ENCODE results near the gene LMF1.

LMF1 gene

DNA sequence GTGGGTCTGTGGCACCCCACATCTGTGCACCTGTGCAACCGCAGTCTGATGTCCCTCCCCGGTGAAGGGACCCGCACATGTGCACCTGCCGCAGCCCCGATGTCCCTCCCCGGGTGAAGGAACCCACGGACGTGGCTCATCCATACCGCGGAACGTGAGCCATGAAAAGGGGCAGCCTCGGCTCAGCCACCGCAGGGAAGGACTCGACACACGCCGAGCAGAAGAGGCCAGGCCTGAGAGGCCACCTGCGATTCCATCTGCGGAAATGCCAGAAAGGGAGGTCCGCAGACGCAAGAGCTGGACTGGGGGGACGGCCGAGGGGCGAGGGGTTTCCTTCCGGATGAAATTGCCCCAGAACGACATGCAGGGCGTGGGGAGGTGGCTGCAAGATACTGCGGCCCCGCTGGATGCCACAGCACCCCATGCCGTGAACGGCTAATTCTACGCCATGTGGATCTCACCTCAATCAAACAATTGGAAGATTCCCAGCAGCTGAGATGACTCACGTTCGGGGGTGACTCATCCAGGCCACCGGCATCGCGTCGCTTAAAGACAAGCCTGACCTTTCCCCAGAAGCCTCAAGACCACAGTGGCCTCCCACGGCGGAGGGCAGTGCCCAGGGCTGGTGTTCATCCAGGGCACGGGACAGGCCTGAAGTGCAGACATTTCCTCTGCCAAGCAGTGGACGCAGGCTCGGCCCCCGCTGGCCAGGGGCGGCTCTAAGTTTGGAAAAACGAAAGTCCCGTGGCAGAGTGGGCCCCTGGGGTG is 31.8 kb upstream of the LMF1 start:
- peak; percentile 78 for DNase-seq

DNA sequence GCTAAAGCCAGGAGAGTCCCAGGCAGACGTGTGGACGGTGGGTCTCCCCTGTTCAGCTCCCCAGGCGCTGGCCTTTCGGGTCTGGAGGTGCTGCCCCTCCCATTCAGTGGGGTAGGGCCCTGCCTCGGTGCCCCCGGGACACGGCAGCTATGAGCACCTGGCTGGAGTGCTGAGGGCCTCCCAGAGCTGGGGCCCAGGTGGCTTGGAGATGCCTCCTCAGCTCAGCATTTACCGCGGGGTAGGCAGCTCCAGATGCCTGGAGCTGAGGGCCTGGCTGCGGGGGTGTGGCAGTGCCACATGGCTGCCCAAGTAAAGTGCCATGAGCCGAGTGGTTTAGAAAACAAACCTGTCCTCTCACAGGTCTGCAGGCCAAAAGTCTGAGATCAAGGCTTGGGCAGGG is 30.3 kb upstream of the LMF1 start:
- DNase-seq = no peak

DNA sequence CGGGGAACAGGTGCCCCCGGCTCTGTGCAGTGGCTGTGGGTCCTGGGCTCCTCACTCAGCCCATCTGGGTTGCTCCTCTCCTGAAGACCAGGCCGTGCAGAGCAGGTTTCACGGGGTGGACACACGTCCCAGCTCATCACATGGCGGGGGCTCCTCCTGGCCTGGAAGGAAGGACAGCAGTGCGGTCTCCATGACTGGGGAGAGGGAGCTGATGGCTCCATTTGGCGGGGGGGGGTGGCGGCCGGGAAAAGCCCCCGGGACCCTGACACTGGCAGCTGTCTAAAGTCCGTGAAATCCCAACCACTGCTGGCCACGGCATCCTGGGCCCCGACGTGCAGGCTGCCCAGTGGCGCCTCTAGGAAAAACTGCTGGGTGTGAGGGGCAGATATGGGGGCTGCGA is 29.8 kb upstream of the LMF1 start:
- DNase-seq = no peak

DNA sequence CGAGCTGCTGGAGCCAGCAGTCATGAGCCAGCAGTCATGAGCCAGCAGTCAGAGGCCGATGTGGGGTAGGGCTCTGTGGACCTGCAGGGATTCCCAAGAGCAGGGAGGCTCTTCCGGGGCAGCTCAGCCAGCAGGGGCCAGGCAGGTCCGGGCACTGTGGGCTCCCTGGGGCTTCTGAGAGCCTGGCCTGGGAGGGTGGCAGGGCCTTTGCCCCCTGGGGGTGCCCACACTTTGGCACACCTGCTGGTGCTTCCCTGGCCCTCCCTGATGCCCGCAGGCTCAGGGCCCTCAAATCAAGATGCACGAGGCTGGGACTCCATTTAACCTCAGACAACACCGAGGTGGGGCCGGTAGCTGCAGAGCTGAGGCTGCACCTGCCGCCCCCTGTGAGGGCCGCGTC is 28.9 kb upstream of the LMF1 start:
- no peak for DNase-seq

DNA sequence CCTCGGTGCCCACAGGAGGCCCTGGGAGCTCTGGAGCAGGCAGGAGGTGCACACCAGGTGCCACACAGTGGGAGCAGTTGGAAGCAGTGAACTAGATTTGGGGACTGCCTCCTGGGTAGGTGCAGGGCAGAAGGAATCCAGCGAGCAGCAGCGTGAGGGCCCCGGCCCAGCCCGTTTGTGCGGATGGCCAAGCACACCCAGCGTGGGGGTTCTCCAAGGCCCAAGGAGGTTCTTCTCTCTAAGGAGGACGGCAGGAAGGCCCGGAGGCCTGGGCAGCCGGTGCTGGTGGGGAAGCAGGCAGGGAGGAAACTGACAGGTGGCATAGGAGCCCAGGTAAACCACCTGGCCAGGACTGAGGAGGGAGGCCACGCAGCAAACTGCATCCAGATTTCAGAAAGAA is 27.8 kb upstream of the LMF1 start:
- no peak for DNase-seq

DNA sequence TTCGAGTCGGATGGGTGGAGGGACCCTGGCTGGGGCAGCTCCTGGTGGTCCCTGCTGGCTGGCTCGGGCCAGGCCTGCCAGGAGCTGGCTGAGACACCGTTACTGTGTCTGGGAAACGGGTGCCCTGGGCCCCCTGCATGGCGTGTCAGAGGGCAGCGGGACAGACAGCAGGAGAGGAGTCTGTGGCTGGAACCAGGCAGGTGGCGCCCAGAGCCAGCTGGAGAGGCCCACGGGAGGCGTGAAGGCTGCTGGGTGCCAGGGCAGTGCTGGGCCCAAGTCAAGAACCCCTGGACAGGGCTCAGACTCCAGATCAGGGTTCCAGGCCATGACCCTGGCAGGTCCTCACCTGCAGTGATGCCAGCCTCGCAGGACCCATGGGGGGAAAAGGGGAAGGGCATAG is 27.4 kb upstream of the LMF1 start:
- DNase-seq = no peak

DNA sequence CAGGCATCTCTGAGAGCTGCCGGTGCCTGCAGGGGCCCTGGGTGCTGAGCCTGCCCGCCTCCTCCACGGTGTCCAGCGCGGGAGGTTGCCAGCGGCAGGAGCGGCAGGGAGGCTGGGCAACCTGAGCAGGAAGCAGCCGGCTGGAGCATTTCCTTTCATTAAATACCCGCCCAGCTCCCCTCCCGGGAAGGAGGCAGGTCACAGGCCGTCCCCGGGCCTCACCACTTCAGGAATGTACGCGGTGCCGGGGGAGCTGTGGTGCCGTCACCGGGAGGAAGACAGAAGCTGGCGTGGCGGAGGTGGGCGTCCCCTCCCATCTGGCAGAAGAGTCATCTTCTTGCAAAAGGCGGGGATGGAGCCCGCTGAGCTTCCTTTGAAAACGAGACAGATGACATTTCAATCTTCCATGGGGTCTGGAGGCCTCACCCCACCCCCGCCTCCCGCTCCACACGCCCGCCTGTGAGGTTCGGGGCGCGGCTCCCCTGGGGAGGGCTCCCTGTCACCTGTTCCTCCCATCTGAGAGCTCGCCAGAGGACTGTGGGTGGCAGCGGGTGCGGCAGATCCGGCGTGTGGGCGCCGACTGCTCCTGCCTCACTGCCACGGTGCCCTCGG is 26.8 kb upstream of the LMF1 start:
- DNase-seq = peak; percentile 78

DNA sequence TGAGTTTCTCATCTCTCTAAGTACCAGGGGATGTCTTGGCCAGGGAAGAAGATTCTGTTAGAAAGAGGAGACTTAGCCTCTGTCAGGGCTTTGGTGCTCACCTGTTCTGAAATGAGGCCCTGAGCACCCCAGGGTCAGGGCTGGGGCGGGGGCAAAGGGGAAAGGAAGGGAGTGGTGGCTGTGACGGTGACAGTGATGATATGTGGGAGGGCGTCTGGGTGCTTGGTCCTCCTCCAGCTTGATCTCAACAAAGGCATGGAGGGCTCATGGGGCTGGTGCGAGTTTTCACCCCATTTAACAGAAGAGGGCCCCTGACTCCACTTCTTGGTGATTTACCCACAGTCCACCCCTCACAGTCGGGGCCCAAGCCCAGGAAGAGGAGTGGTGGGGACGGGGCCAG is 25.9 kb upstream of the LMF1 start:
- no peak for DNase-seq

DNA sequence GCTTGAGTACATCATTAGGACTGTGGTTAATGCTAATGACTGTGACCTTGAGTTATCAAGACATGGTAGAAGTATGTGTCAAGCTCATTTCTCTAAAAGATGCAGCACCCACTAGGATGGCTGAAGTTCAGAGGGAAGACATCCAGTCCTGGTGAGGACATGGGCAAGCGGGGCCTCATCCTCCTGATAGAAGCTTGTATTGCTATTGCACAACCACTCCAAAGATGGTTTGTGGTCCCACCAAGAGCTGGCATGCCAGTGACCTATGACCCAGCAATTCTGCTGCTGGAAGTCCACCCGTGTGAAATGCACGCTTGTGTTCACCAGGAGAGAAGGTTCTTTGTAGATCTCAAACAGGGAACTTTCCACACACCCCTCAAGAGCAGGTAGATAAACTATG is 25.0 kb upstream of the LMF1 start:
- DNase-seq = no peak

DNA sequence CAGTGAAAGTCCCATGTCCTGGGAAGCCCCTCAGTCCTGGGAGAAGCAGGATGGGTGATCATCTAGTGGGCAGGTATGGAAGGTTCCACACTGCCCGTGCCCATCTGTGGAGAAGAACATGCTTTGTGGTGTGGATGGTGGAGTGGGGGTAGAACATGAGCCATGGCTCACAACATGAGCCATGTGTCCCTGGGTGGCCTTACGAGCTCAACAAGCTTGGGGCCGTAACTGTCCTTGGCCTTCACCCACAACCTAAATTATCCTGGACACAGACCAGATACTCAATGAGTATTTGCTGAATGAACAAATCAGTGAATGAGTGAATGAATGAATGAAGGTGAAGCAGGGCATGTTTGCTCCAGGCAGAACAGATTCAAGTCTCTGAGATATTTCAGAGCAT is 24.3 kb upstream of the LMF1 start:
- peak; percentile 45 for DNase-seq

DNA sequence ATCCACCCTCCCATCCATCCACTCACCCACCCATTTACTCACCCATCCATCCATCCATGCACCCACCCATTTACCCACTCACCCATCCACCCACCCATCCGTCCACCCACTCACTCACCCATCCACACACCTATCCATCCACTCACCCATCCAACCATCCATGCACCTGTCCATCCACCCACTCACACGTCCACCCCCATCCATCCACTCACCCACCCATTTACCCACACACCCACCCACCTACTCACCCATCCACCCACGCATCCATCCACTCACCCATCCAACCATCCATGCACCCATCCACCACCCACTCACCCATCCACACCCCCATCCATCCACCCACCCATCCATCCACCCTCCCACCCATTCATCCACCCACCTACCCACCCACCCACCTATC is 22.9 kb upstream of the LMF1 start:
- DNase-seq = no peak

DNA sequence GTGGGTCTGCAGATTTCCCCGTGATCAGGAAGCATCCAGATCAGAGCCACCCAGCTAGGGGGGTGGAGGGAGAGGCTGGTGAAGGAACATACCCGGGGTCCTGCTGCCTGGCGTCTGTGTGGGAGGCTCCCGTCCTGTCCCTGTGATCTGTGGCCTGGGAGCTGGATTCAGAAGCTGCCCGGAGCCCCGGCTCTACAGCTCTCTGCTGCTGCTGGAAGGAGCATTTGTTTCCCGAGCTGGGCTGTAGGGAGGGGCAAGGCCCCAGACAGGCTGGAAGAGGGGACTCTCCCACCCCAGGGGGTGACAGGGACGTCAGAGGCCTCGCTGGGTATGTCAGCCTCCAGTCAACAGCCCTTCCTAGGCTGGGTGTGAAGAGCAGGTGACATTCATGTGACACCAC is 21.0 kb upstream of the LMF1 start:
- no peak for DNase-seq

DNA sequence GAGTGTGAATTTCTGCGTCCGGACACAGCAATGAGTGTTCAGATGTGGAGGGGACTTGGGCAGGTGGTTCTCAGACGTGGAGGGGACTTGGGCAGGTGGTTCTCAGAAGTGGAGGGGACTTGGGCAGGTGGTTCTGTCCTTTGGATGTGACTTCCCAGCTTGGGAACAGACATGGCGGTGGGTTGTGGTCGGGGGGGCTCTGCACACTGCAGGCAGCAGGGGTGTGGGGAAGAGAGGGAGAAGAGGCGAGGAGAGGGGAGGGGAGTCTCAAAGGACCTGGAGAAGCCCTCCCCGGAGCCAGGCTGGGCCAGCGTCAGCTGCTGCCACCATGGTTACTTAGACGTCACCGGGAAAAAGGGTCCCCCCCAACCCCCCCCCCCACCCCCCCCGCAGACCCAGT is 20.6 kb upstream of the LMF1 start:
- DNase-seq = no peak

DNA sequence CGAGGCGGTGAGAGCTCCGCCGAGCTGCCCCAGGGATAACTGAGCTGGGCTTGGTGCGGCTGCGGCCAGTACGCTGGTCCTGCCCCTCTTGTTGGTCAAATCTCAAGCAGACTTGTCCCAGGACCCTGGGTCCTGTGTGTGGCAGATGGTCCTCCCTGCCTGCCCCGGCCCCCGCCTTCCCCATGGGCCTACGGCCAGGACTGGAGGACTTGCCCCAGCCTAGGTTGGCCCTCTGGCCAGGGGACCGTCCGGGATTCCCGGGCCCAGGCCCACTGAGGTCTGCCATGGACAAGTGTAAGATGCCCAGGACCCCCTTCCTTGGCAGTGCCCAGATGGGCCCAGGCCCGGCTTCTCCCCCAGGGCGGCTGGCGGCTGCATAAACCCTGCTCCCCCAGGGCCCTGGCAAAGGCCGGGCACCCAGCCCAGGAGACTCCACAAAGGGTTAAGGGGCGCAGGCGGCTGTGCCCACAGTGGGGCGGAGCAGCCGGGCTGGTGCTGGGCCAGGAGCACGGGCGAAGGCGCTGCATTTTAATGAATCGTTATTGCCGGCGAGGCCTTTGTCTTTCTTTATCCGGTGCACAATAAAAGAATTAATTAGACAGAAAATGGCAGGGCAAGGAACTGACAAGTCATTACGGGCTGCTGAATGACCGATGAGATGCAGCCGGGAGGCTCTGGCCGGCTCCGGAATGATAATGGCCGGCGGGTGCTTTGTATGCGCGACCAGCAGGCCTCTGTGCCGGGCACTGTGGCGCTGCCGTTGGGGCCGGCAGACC is 19.9 kb upstream of the LMF1 start:
- no peak for DNase-seq

DNA sequence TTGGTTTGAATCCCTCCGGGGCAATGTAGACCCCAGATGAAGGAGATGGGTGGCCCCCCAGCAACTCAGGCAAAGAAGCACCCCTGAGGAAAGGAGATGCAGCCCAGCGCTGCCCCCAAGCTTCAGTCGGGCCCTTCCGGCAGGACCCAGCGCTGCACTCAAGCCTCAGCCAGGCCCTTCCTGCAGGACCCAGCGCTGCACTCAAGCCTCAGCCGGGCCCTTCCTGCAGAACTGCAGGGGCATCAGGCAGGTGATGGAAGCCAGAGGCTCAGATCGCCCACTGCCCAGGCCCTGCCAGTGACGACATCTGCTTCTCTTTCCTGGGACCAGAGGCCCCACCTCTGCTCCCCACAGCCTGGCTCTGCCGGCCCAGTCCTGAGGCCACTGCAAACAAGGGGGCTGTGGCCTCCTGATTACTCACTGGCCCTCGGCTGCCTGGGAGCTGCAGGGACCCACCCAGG is 18.6 kb upstream of the LMF1 start:
- DNase-seq = no peak

DNA sequence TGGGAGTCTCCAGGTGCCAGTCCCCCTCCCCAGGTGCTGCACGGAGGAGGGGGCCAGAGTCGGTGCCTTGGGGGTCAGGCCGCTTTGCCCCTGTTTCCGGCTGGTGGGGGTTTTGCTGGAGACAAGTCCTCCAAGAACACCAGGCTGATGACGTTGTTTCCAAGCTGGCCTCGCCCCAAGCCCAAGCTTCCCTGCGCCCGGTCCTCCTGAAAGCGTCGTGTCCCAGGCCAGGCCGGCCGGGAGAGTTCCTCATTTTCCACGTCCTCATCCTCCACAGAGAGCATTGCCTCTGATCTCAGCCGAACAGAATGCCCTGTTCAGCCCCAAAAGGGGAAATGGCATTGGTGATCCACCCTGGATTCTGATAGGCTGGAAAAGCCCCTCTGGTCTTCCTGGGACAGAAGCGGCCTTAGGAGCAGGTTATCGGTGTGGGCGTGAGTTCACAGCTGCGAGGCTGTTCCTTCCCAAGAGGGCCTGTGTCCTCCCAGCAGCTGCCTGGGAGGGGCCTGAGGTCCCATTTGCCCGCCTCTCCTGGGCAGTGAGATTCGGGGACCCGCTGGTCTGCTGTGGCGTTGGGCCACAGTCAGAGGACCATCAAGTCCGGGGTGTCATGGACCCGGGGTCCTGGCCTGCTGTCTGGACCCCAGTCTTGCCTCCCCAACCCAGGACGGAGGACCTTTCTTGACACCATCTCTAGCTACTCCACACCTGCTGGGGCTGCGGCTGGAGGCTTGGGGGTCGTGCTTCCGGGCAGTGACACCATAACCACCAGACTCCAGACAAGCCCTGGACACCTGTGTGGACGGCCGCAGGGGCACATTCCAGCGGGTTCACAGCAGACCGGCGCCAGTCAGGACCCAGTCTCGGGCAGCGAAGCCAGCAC is 17.9 kb upstream of the LMF1 start:
- DNase-seq = no peak

DNA sequence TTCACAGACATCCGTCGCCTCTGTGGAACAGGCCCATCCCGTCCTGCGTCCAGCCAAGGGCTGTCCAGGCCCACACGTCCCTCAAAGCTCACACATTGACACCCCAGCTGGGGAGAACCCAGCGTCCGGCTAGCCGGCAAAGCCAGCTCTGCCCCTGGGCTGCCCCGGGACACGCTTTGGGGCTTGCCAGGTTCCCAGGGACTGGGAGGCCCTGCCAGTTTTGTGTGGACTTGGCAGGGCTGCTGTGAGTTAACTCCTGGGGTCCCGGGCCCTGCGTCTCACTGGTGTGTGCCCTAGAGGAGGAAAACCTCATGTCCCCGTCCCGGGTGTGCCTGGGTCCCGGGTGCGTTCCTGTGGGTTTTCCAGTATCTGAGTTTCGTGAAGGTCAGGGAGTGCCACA is 17.1 kb upstream of the LMF1 start:
- no peak for DNase-seq

DNA sequence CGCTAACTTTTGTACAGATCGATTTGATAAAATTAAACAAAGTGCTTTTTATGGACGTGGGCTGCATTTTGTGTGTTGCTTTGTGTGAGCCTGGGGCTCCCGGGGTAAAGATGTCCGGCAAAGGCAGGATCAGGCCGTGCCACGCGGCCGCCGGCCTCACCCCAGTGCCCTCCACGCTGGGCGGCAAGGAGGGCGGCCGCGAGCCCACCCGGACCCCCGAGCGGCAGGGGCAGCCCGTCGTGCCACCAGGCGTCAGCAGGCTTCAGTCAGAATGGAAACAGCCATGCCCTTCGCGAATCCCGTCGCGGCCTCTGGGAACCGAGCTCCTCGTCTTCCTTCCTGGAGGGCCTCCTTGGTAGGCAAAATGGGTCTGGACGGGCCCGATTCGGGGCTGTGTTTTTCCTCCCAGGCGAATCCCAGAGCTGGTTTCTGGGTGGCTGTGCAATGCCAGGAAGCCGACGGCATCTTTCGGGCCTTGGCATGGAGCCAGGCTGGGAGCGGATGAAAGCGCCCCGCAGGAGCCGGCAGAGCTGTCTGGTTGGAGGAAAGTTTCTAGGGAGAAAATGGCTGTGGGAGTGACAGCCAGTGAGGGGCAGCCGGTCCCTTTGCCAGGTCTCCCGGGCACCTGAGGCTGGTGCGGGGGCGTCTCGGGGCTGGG is 16.3 kb upstream of the LMF1 start:
- DNase-seq = no peak

DNA sequence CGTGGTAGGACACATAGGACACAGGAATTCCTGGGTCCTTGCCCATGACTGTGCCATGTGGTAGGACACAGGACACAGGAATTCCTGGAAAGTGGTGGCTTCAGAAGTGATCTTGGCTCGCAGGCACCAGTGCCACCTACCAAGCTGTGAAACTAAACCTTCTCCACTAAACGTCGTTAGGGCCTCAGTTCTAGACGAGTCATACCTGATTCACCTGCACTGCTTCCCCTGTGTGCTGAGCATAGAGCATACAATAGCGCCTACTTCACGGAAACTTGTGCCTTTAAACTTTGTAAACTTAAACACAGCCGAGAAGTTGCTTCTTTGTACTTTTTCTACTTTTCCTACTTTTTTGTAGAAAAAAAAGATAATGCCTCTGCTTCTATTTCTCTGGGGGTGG is 15.6 kb upstream of the LMF1 start:
- no peak for DNase-seq

DNA sequence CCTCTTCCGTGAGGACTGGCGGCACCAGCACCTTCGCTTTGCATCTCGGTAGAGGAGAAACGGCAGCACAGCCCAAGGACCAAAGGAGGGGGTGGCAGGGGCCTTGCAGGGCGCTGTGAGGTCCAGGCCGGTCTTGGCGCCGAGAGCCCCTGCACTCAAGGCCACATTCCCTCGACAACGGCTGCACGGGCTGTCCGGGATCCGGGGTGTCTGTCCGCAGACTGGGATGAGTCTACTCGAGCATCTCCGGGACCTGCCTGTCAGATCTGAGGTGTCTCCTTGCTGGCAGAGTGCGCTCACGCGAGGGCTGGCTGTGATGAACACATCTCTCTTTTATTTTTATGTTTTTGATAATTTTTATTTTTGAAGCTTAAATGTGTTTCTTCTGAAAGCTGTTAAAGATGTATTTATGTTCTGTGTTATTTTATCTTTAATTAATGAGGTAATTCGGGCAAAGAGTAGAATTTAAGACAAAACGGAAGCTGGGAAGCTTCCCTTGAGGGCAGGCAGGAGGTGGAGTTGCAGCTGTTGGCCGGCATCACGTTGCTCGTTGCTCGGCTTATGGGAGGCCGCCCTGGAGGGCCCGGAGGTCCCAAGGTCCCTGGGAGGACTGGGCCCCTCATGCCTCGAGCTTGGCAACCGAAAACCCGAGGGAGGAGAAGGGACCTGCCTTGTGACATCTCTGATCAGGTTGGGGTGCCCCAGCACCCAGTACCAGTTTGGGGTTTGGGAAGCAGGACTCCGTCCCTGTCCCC is 15.0 kb upstream of the LMF1 start:
- no peak for DNase-seq
